ENCODE results near the gene RBM47.

DNA sequence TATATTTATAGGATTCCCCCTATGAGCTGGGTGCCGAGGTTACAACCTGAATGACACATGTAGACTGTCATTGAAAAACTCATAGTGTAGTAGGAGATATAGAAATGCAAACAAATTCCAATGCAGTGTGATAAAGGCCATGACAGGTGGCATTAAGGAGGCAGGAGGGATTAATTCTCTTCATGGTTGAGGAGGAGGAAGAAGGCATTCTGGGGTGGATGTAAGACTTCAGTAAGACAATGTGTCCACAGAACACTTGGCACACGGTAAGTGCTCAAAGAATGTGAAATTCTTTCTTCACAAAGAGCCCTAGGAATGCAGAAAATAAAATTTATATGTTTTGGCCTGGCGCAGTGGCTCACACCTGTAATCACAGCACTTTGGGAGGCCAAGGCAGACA is 136.5 kb downstream of the RBM47 start:
- TF ChIP-seq, protein P1, sequence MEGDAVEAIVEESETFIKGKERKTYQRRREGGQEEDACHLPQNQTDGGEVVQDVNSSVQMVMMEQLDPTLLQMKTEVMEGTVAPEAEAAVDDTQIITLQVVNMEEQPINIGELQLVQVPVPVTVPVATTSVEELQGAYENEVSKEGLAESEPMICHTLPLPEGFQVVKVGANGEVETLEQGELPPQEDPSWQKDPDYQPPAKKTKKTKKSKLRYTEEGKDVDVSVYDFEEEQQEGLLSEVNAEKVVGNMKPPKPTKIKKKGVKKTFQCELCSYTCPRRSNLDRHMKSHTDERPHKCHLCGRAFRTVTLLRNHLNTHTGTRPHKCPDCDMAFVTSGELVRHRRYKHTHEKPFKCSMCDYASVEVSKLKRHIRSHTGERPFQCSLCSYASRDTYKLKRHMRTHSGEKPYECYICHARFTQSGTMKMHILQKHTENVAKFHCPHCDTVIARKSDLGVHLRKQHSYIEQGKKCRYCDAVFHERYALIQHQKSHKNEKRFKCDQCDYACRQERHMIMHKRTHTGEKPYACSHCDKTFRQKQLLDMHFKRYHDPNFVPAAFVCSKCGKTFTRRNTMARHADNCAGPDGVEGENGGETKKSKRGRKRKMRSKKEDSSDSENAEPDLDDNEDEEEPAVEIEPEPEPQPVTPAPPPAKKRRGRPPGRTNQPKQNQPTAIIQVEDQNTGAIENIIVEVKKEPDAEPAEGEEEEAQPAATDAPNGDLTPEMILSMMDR (IDR thresholded peaks at IDR 0.05): no peak
- no peak for TF ChIP-seq POLR2AphosphoS5 (IDR thresholded peaks at IDR 0.05)
